Chondrocyte (in vitro differentiated cells): ENCODE measurements around the gene NQO2. TPM values are rescaled to one million over a fixed set of nuclear protein-coding genes. Genes with fewer than 3 reads are reported as not detected.
"Not testable (repeated sequence)": the region's sequence is repeated elsewhere in the genome, so short reads cannot be mapped to it uniquely, and the experiment has no call there.

Experiments
- DNase-seq: peaks from one replicate; pipeline ENCODE4 v3.0.0; 2021; ENCODE audit warnings: mixed read lengths, low spot score
- H3K27ac Mint-ChIP-seq: one replicate; pipeline ENCODE4 v1.8.0; 2021; ENCODE audit warnings: mild to moderate bottlenecking, moderate library complexity, mixed read lengths; ENCODE audit not compliant: unreplicated experiment
- H3K27me3 Mint-ChIP-seq: 2 replicates; pipeline ENCODE4 v1.8.0; 2021; ENCODE audit warnings: low read depth, mixed read lengths
- H3K36me3 Mint-ChIP-seq: 2 replicates; pipeline ENCODE4 v1.8.0; 2021; ENCODE audit warnings: low read depth, mixed read lengths
- H3K4me1 Mint-ChIP-seq: 2 replicates; pipeline ENCODE4 v1.8.0; 2021; ENCODE audit warnings: low read depth, mild to moderate bottlenecking, mixed read lengths
- H3K4me3 Mint-ChIP-seq: one replicate; pipeline ENCODE4 v1.8.0; 2021; ENCODE audit warnings: mild to moderate bottlenecking, moderate library complexity, mixed read lengths; ENCODE audit not compliant: unreplicated experiment
- H3K9me3 Mint-ChIP-seq: 2 replicates; pipeline ENCODE4 v1.8.0; 2021; ENCODE audit warnings: low read depth, mixed read lengths
- CTCF ChIP-seq: fragments of 200-600 bp; sonication (generic); IDR thresholded peaks from 2 replicates; pipeline ENCODE4 v1.5.0; 2021; ENCODE audit warnings: antibody characterized with exemption, mild to moderate bottlenecking, moderate library complexity
- total RNA-seq: library from RNA; stranded (reverse); gene quantifications from 3 replicates; pipeline ENCODE4 v1.2.1, GENCODE V29; 2021

The NQO2 gene
- total RNA-seq, 1 donor from 2014 or later = 35.1 TPM

GRCh38 chr6:3022765-3023662 is 23.3 kb downstream of the NQO2 start:
- Mint-ChIP-seq H3K4me3 (peak overlapping the region; percentile 70), H3K27me3 (no peaks in the 10 kb centered on the region), H3K27ac (peak overlapping the region; percentile 96), H3K4me1 (peaks cover 44% of the 10 kb centered on the region), H3K36me3 (peaks cover 16% of the 10 kb centered on the region), H3K9me3 (peaks cover 7% of the 10 kb centered on the region)
- no peak for DNase-seq
- no peak for TF ChIP-seq CTCF

- H3K36me3 Mint-ChIP-seq = peaks cover 12% of the 10 kb centered on the region
- H3K27me3 Mint-ChIP-seq = no peaks in the 10 kb centered on the region
- peak overlapping the region; percentile 96 for H3K27ac Mint-ChIP-seq
- H3K9me3 Mint-ChIP-seq = peaks cover 7% of the 10 kb centered on the region
- H3K4me1 Mint-ChIP-seq = peaks cover 44% of the 10 kb centered on the region
- TF ChIP-seq CTCF = no peak
- no peak for DNase-seq
- H3K4me3 Mint-ChIP-seq = peak overlapping the region; percentile 70
Observed at GRCh38 chr6:3023663-3024483, 24.2 kb downstream of the NQO2 start.

- Mint-ChIP-seq H3K27ac (peak overlapping the region; percentile 73), H3K9me3 (peaks cover 3% of the 10 kb centered on the region), H3K4me1 (peaks cover 44% of the 10 kb centered on the region), H3K36me3 (peaks cover 3% of the 10 kb centered on the region), H3K4me3 (no peak overlapping the region), H3K27me3 (no peaks in the 10 kb centered on the region)
- DNase-seq = no peak
- no peak for TF ChIP-seq CTCF
Observed at GRCh38 chr6:3026791-3027626, 27.3 kb downstream of the NQO2 start.

GRCh38 chr6:3028156-3028555 is 28.5 kb downstream of the NQO2 start:
- not testable (repeated sequence) for H3K27me3 Mint-ChIP-seq, H3K36me3 Mint-ChIP-seq, H3K4me3 Mint-ChIP-seq, DNase-seq, H3K9me3 Mint-ChIP-seq, H3K27ac Mint-ChIP-seq
- peaks cover 39% of the 10 kb centered on the region for H3K4me1 Mint-ChIP-seq

GRCh38 chr6:3031857-3032640 is 32.4 kb downstream of the NQO2 start:
- Mint-ChIP-seq H3K27me3 (no peaks in the 10 kb centered on the region), H3K9me3 (peaks cover 9% of the 10 kb centered on the region), H3K36me3 (no peaks in the 10 kb centered on the region), H3K27ac (no peak overlapping the region), H3K4me3 (no peak overlapping the region), H3K4me1 (peaks cover 2% of the 10 kb centered on the region)
- DNase-seq = no peak
- TF ChIP-seq CTCF = no peak
